Heart left ventricle (tissue), 13 donors: Measurements from ENCODE around the gene KLHL12.

ENCODE experiments used
- POLR2A ChIP-seq, 2 donors: fragments of 450-650 bp; IDR thresholded peaks; one replicate each; pipeline ENCODE4 v1.6.1; 2017; ENCODE audit warnings: antibody characterized with exemption in 2 of 2, mild to moderate bottlenecking in 2 of 2, moderate library complexity in 2 of 2
- TF ChIP-seq, protein P1 (sequence below), 12 donors: fragments of 200-600 bp; sonication (generic) in 4 of 12; IDR thresholded peaks; one replicate each; pipeline versions ENCODE4 v1.5.0 to v1.8.0; 2018 to 2022; ENCODE audit warnings: antibody characterized with exemption in 12 of 12, mild to moderate bottlenecking in 5 of 12
- donor health status: ischemic (EF 13 %, LVEDD 7.1; RV severe dilation, severe dysfunction).
- donor health status: DM: no; HTN: yes; CAD: no.
- donor health status: DM: no; HTN: no; CAD: no.
- donor health status: ischemic (EF 25% LVEDD 6.9; RV normal size, moderate dysfunction).
- donor health status: ischemic (EF 25% LVEDD 5.7; RV mildly dilated, moderate dysfunction).
- donor health status: ischemic (EF 35%, LVEDD 5.7; RV mildly dilated, moderate dysfunction).
- donor health status: nonischemic (EF 11% LVEDD 7.7; RV severe dilation, severe dysfunction).
- donor health status: DM: yes; HTN: yes; CAD: no.
- donor health status: PGD.
- donor health status: ischemic (EF 29% LVEDD 5.4; RV normal size, mild dysfunction).
- donor health status: nonischemic (EF 23%, LVEDD 6.1; RV moderate dilation, normal function).

DNA sequence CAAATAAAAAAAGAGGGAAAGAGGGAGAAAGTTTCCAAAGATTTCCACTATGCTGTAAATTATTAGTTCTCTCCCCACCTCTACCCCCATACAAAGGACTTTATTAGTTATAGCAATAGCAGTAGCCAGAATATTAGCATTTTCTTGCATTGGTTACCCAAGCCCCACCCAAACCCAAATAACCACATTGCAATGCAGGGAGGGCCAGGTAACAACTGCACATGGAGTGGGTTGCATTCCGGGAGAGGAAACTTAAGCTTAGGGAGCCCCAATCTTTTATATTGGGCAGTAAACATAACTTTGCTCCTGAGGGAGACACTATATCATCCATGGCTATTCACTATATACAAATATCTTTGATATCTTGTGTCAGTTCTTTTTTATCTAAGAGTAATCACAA is 25.1 kb upstream of the KLHL12 start:
- TF ChIP-seq, protein P1, sequence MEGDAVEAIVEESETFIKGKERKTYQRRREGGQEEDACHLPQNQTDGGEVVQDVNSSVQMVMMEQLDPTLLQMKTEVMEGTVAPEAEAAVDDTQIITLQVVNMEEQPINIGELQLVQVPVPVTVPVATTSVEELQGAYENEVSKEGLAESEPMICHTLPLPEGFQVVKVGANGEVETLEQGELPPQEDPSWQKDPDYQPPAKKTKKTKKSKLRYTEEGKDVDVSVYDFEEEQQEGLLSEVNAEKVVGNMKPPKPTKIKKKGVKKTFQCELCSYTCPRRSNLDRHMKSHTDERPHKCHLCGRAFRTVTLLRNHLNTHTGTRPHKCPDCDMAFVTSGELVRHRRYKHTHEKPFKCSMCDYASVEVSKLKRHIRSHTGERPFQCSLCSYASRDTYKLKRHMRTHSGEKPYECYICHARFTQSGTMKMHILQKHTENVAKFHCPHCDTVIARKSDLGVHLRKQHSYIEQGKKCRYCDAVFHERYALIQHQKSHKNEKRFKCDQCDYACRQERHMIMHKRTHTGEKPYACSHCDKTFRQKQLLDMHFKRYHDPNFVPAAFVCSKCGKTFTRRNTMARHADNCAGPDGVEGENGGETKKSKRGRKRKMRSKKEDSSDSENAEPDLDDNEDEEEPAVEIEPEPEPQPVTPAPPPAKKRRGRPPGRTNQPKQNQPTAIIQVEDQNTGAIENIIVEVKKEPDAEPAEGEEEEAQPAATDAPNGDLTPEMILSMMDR (IDR thresholded peaks at IDR 0.05), result no peak
- no peak for TF ChIP-seq POLR2A (IDR thresholded peaks at IDR 0.05)
